Body of pancreas (tissue), 4 donors: ENCODE data around the gene RICTOR. TPM values are rescaled to one million over a fixed set of nuclear protein-coding genes. Genes with fewer than 3 reads are reported as not detected.
"Not testable (repeated sequence)": the region's sequence is repeated elsewhere in the genome, so short reads cannot be mapped to it uniquely, and the experiment has no call there.

ENCODE experiments used
- ATAC-seq: fragments of 150-250 bp; one replicate; pipeline ENCODE4 v1.9.1; 2016
- DNase-seq, 4 donors: peaks; one replicate each; pipeline ENCODE4 v3.0.0-alpha.2; 2019
- H3K27ac ChIP-seq, 4 donors: fragments of 200-600 bp; sonication (generic); 1 replicate in 3 of 4; 2 replicates in 1 of 4; pipeline versions ENCODE4 v1.5.1 to v1.6.1; 2016 to 2019; ENCODE audit warnings: mild to moderate bottlenecking in 1 of 4, mixed read lengths in 1 of 4, moderate library complexity in 1 of 4
- H3K27me3 ChIP-seq, 2 donors: fragments of 200-600 bp; sonication (generic); one replicate each; pipeline ENCODE4 v1.6.0; 2016; ENCODE audit warnings: mild to moderate bottlenecking in 1 of 2
- H3K36me3 ChIP-seq, 2 donors: fragments of 200-600 bp; sonication (generic); replicated peaks in 1 of 2; 2 replicates each; pipeline ENCODE4 v1.5.1; 2016; ENCODE audit warnings: low read depth in 2 of 2; ENCODE audit not compliant: insufficient read depth in 1 of 2
- H3K4me1 ChIP-seq: fragments of 200-600 bp; sonication (generic); one replicate; pipeline ENCODE4 v1.6.0; 2016
- H3K4me3 ChIP-seq, 2 donors: fragments of 200-600 bp; sonication (generic); 1 replicate in 1 of 2; 2 replicates in 1 of 2; pipeline ENCODE4 v1.5.1; 2016 to 2019
- H3K9me3 ChIP-seq, 3 donors: fragments of 200-600 bp; sonication (generic); 1 replicate in 2 of 3; 2 replicates in 1 of 3; pipeline ENCODE4 v1.5.1; 2016
- POLR2A ChIP-seq, 3 donors: fragments of 450-650 bp; IDR thresholded peaks; one replicate each; pipeline ENCODE4 v1.6.1; 2016; ENCODE audit warnings: antibody characterized with exemption in 3 of 3, mild to moderate bottlenecking in 2 of 3
- WGBS, 2 donors: methylation state at CpG; one replicate each; pipeline ENCODE4 v1.1.5; 2017; 5-methylcytosine and 5-hydroxymethylcytosine counted together
- intact Hi-C: fragments of 100-400 bp; cut with DNase I; formaldehyde crosslinking; loops from one replicate; pipeline ENCODE4 v1.15.1; 2023
- total RNA-seq, 2 donors: library from RNA; depleted of rRNA; stranded (reverse); fragments of >200 nt; gene quantifications; one replicate each; pipeline ENCODE4 v1.1.0, GENCODE V29; 2016
- TF ChIP-seq, protein P1 (sequence below), 7 experiments: fragments of 450-650 bp in 4 of 7; fragments of 200-600 bp in 3 of 7; sonication (generic) in 3 of 7; IDR thresholded peaks; one replicate each; pipeline ENCODE4 v1.5.1; 2016 to 2019; ENCODE audit warnings: antibody characterized with exemption in 7 of 7

RICTOR gene
- total RNA-seq, 2 donors from 2014 or later: 20.8 to 27.5 TPM

DNA sequence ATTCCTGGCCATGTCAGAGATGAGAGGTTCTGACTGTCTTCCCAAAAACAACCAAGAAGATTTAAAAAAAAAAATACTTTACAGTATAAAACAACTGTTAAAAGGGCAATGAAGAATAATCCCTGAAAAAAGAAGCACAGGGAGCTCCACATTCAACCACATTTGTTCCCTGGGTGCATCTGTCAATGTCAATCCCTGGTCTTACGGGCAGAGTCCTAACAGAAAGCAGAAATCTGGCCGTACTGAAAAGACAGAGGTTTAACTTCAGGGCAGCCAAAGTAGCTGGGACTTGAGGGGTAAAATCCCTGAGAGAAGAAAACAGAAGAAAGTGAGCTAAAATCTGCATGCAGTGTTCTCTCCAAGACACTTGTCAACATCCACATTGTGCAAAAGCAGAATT, 76.6 kb downstream of the RICTOR start:
- intact Hi-C loops: no loop called here
- ATAC-seq (no peak), DNase-seq (no peak)
- 84 to 88% methylated on average over 2 of the region's 2 CpGs for WGBS, 2 donors
- Histone ChIP-seq H3K4me3 (no peak overlapping the region), H3K36me3 (no peaks in the 10 kb centered on the region), H3K9me3 (no peaks in the 10 kb centered on the region), H3K27ac (no peak overlapping the region), H3K4me1 (no peaks in the 10 kb centered on the region), H3K27me3 (no peaks in the 10 kb centered on the region)
- TF ChIP-seq, protein P1, sequence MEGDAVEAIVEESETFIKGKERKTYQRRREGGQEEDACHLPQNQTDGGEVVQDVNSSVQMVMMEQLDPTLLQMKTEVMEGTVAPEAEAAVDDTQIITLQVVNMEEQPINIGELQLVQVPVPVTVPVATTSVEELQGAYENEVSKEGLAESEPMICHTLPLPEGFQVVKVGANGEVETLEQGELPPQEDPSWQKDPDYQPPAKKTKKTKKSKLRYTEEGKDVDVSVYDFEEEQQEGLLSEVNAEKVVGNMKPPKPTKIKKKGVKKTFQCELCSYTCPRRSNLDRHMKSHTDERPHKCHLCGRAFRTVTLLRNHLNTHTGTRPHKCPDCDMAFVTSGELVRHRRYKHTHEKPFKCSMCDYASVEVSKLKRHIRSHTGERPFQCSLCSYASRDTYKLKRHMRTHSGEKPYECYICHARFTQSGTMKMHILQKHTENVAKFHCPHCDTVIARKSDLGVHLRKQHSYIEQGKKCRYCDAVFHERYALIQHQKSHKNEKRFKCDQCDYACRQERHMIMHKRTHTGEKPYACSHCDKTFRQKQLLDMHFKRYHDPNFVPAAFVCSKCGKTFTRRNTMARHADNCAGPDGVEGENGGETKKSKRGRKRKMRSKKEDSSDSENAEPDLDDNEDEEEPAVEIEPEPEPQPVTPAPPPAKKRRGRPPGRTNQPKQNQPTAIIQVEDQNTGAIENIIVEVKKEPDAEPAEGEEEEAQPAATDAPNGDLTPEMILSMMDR (IDR thresholded peaks at IDR 0.05): no peak
- TF ChIP-seq POLR2A (IDR thresholded peaks at IDR 0.05): no peak

DNA sequence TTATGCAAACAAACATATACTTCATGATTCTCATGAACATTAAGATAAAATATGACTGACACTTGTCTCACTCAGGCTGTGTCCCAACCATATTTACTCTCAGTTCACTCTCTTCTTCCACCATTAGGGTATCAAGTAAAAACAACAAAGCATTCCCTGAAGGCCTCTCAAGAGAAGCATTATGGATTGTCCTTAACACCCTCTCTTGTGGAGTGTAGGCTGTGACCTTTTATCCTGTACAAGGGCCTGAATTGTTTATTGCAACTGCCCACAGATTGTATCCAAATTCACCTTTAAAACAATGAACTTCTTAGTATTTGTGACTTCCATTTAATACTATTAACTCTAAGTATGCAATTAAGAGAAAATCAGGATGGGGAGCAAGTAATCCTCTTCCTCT, 78.1 kb downstream of the RICTOR start:
- no peak for DNase-seq
- TF ChIP-seq, protein P1 (IDR thresholded peaks at IDR 0.05): no peak
- no peak for TF ChIP-seq POLR2A (IDR thresholded peaks at IDR 0.05)
- intact Hi-C loops: no loop called here

GRCh38 chr5:38994324-38994927, 79.8 kb downstream of the RICTOR start:
- no peak for TF ChIP-seq POLR2A (IDR thresholded peaks at IDR 0.05)
- TF ChIP-seq, protein P1 (IDR thresholded peaks at IDR 0.05): peak; percentile 27 to 65 (median 59)
- 27 to 31% methylated on average over 5 of the region's 5 CpGs for WGBS, 2 donors
- no peak overlapping the region for H3K27ac ChIP-seq
- DNase-seq: peak; percentile 42 to 65 (median 46)
- ATAC-seq: peak; percentile 53
- no peaks in the 10 kb centered on the region for H3K4me1 ChIP-seq
- intact Hi-C loops: no loop called here
- H3K4me3 ChIP-seq: no peak overlapping the region
- H3K9me3 ChIP-seq: no peaks in the 10 kb centered on the region
- no peaks in the 10 kb centered on the region for H3K36me3 ChIP-seq
- H3K27me3 ChIP-seq: no peaks in the 10 kb centered on the region

More for the DNA sequence above, 78.1 kb downstream of the RICTOR start:
- ATAC-seq: no peak
- no peak overlapping the region for H3K4me3 ChIP-seq
- no peaks in the 10 kb centered on the region for H3K27me3 ChIP-seq
- no peak overlapping the region for H3K27ac ChIP-seq
- H3K36me3 ChIP-seq: no peaks in the 10 kb centered on the region
- no peaks in the 10 kb centered on the region for H3K9me3 ChIP-seq
- H3K4me1 ChIP-seq: no peaks in the 10 kb centered on the region

GRCh38 chr5:38989974-38990719, 84.1 kb downstream of the RICTOR start:
- H3K27ac ChIP-seq, DNase-seq, H3K4me3 ChIP-seq, ATAC-seq, H3K4me1 ChIP-seq, H3K27me3 ChIP-seq, H3K9me3 ChIP-seq, intact Hi-C loops, H3K36me3 ChIP-seq: not testable (repeated sequence)
- 90 to 93% methylated on average over 13 of the region's 13 CpGs for WGBS, 2 donors

GRCh38 chr5:38985909-38986452, 88.2 kb downstream of the RICTOR start:
- TF ChIP-seq, protein P1 (IDR thresholded peaks at IDR 0.05): no peak
- no peak for DNase-seq
- H3K27me3 ChIP-seq: no peaks in the 10 kb centered on the region
- ATAC-seq: no peak
- no peak overlapping the region for H3K4me3 ChIP-seq
- H3K27ac ChIP-seq: no peak overlapping the region
- no peaks in the 10 kb centered on the region for H3K9me3 ChIP-seq
- no peaks in the 10 kb centered on the region for H3K36me3 ChIP-seq
- 86 to 87% methylated on average over 9 of the region's 9 CpGs for WGBS, 2 donors
- H3K4me1 ChIP-seq: no peaks in the 10 kb centered on the region
- intact Hi-C loops: no loop called here
